Right atrium auricular region (tissue), 2 donors: Measurements from ENCODE around the gene DRD4. TPM values are rescaled to one million over a fixed set of nuclear protein-coding genes. Genes with fewer than 3 reads are reported as not detected.

Experiments
- DNase-seq: peaks from one replicate; pipeline ENCODE4 v3.0.0-alpha.2; 2019; ENCODE audit warnings: low spot score
- H3K27ac ChIP-seq, 2 donors: fragments of 200-600 bp; sonication (generic); 1 replicate in 1 of 2; 2 replicates in 1 of 2; pipeline ENCODE4 v1.5.1; 2016 to 2019
- H3K27me3 ChIP-seq, 2 donors: fragments of 200-600 bp; sonication (generic); one replicate each; pipeline versions ENCODE4 v1.5.1 to v1.6.0; 2017 to 2019
- H3K36me3 ChIP-seq: fragments of 200-600 bp; sonication (generic); one replicate; pipeline ENCODE4 v1.5.1; 2016
- H3K4me1 ChIP-seq, 2 donors: fragments of 200-600 bp; sonication (generic); one replicate each; pipeline versions ENCODE4 v1.5.1 to v1.6.0; 2017 to 2019
- H3K4me3 ChIP-seq, 2 donors: fragments of 200-600 bp; sonication (generic); 1 replicate in 1 of 2; 2 replicates in 1 of 2; pipeline ENCODE4 v1.5.1; 2017 to 2019; ENCODE audit warnings: mild to moderate bottlenecking in 1 of 2, moderate library complexity in 1 of 2
- H3K9me3 ChIP-seq, 2 donors: fragments of 200-600 bp; sonication (generic); one replicate each; pipeline ENCODE4 v1.5.1; 2019
- total RNA-seq, 2 donors: library from RNA; depleted of rRNA; stranded (reverse); fragments of >200 nt; gene quantifications; one replicate each; pipeline ENCODE4 v1.1.0, GENCODE V29; 2016
- TF ChIP-seq, protein P1 (sequence below), 2 donors: fragments of 200-600 bp; sonication (generic); IDR thresholded peaks; one replicate each; pipeline ENCODE4 v1.5.1; 2019; ENCODE audit warnings: antibody characterized with exemption in 2 of 2

The DRD4 gene
- total RNA-seq, 2 donors from 2014 or later: not detected

DNA sequence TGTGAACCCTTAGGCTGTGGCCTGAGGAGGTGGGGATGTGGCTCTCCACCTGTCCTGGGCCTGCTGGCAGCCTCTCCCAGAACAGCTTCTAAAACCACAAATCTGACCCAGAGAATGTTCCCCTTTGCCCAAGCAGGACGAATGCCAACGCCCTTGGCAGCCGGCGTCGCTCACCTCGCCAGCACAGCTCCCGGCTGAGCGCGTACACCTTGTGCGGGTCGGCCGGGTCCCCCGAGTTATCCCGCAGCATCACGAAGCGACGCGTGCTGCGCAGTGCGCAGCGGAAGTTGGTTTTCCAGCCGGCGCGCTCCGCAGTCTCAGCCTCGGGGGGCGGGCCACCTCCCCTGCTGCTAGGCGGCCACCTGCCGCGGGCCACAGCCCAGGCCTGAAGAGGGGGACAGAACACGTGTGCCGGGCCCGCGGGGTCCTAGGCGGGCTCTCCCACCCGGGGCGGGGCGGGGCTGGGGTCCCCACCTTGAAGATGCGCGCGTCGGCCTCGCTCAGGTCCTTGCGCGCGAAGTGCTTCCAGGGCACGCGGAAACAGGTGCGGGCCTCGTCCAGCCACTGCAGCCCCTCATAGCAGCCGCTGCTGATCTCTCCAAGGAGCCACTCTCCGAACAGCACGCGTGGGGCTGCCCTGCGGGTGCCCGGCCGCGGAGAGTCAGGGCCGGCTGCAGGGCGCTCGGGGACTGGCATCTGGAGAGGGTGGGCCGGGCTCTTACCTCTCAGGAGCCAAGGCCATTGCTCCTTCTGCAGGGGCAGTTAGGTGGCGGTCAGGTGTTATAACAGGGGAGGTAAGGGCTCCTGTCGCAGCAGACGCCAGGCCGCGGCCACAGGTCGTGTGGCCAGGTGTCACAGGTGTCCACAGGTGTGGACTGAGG, 22.2 kb upstream of the DRD4 start:
- Histone ChIP-seq H3K9me3 (no peaks in the 10 kb centered on the region), H3K27me3 (no peaks in the 10 kb centered on the region), H3K4me3 (peak overlapping the region; percentile 57 to 63), H3K27ac (peak overlapping the region; percentile 90 to 91), H3K36me3 (peaks cover 34% of the 10 kb centered on the region), H3K4me1 (peaks cover 0 to 35% of the 10 kb centered on the region in 2 donors)
- DNase-seq: no peak
- TF ChIP-seq, protein P1, sequence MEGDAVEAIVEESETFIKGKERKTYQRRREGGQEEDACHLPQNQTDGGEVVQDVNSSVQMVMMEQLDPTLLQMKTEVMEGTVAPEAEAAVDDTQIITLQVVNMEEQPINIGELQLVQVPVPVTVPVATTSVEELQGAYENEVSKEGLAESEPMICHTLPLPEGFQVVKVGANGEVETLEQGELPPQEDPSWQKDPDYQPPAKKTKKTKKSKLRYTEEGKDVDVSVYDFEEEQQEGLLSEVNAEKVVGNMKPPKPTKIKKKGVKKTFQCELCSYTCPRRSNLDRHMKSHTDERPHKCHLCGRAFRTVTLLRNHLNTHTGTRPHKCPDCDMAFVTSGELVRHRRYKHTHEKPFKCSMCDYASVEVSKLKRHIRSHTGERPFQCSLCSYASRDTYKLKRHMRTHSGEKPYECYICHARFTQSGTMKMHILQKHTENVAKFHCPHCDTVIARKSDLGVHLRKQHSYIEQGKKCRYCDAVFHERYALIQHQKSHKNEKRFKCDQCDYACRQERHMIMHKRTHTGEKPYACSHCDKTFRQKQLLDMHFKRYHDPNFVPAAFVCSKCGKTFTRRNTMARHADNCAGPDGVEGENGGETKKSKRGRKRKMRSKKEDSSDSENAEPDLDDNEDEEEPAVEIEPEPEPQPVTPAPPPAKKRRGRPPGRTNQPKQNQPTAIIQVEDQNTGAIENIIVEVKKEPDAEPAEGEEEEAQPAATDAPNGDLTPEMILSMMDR (IDR thresholded peaks at IDR 0.05): no peak

- Histone ChIP-seq H3K27me3 (no peaks in the 10 kb centered on the region), H3K4me3 (peak within 1 kb of the TSS; percentile 57 to 63), H3K27ac (peak within 1 kb of the TSS; percentile 90 to 91), H3K4me1 (peaks cover 0 to 35% of the 10 kb centered on the region in 2 donors), H3K36me3 (peaks cover 26% of the 10 kb centered on the region), H3K9me3 (no peaks in the 10 kb centered on the region)
- TF ChIP-seq, protein P1 (IDR thresholded peaks at IDR 0.05): no peak
- peak; percentile 98 for DNase-seq
Observed at GRCh38 chr11:615504-616319, 21.4 kb upstream of the DRD4 start, which contains the start of gene IRF7. TSS of gene IRF7 (minus strand) at chr11:615950. CDS start at chr11:615364, 586 bp downstream.

DNA sequence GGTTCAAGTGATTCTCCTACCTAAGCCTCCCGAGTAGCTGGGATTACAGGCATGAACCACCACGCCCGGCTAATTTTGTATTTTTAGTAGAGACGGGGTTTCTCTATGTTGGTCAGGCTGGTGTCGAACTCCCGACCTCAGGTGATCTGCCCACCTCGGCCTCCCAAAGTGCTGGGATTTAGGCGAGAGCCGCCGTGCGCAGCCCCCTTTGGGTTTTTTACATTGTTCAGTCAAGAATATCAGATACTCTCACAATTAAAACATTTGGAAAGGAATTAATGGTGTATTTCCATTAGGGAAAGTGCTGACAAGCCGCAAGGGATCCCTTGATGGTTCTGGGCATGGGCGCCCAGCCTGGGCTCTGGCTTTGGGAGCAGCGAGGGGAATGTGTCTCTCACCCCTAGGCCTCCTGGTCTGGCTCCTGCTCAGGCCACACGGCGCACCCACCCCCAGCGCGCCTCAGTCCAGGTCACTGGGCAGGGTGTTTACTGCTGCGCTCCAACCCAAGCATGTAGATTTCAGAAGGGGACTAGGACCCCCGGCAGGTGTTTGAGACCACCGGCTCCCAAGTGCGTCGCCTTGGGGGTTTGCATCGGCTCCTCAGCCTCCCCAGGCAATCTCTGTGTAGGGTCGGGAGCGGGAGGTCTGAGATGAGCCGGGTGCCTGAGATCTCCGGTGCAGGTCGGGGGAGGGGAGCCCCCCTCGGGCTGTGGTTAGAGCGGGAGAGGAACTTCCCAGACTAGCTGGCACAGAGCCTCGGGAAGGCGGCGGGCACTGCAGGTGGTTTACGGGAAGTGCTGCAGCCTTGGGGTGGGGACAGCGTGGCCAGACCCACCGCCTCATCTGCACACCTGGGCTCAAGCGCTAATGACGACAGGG, 20.5 kb upstream of the DRD4 start:
- Histone ChIP-seq H3K9me3 (no peaks in the 10 kb centered on the region), H3K27me3 (no peaks in the 10 kb centered on the region), H3K4me3 (peak overlapping the region in 1 of 2 donors; percentile 63), H3K36me3 (peaks cover 17% of the 10 kb centered on the region), H3K4me1 (peaks cover 0 to 35% of the 10 kb centered on the region in 2 donors), H3K27ac (peak overlapping the region; percentile 90 to 91)
- TF ChIP-seq, protein P1 (IDR thresholded peaks at IDR 0.05): no peak
- DNase-seq: no peak

- Histone ChIP-seq H3K4me3 (no peak overlapping the region), H3K4me1 (peaks cover 0 to 35% of the 10 kb centered on the region in 2 donors), H3K9me3 (no peaks in the 10 kb centered on the region), H3K36me3 (peaks cover 9% of the 10 kb centered on the region), H3K27me3 (no peaks in the 10 kb centered on the region), H3K27ac (no peak overlapping the region)
- DNase-seq: no peak
- TF ChIP-seq, protein P1 (IDR thresholded peaks at IDR 0.05): no peak
Observed at GRCh38 chr11:617199-617911, 19.7 kb upstream of the DRD4 start.
